Omental fat pad (tissue), 4 donors: ENCODE measurements around the gene CASKIN2. TPM values are rescaled to one million over a fixed set of nuclear protein-coding genes. Genes with fewer than 3 reads are reported as not detected.

Source experiments
- ATAC-seq: fragments of 150-250 bp; one replicate; pipeline ENCODE4 v1.9.1; 2016; ENCODE audit warnings: mild to moderate bottlenecking, moderate library complexity; ENCODE audit not compliant: low FRiP score
- DNase-seq: peaks from one replicate; pipeline ENCODE4 v3.0.0-alpha.2; 2019; ENCODE audit warnings: low spot score
- total RNA-seq, 4 donors: library from RNA; depleted of rRNA; stranded (reverse); fragments of >200 nt; gene quantifications; one replicate each; pipeline ENCODE4 v1.1.0, GENCODE V29; 2016
- TF ChIP-seq, protein P1 (sequence below), 3 donors: fragments of 450-650 bp; IDR thresholded peaks; one replicate each; pipeline ENCODE4 v1.5.1; 2016 to 2017; ENCODE audit warnings: antibody characterized with exemption in 3 of 3, mild to moderate bottlenecking in 3 of 3, moderate library complexity in 2 of 3

CASKIN2 gene
- total RNA-seq, 4 donors from 2014 or later = 6.7 to 61.5 (median 23.9) TPM

DNA sequence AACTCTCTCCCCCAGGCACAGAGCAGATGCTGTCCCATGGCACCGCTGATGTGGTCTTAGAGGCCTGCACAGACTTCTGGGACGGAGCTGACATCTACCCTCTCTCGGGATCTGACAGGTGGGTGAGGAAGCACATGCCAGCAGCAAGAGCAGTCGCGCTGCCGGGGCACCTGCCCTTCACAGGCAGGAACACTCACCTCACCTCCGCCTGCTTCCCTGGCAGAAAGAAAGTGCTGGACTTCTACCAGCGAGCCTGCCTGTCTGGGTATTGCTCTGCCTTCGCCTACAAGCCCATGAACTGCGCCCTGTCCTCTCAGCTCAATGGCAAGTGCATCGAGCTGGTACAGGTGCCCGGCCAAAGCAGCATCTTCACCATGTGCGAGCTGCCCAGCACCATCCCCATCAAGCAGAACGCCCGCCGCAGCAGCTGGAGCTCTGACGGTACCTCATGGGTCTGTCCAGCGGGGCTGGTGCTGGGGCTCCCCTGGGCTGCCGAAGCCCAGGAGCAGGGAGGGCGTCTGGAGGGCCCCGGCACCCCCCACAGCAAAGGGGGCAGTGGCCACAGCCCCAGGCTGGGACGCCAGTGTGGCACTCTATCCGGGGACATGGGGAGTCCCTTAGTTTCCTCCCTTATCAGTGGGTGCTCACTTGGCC is 21.7 kb downstream of the CASKIN2 start:
- ATAC-seq (no peak), DNase-seq (no peak)
- TF ChIP-seq, protein P1, sequence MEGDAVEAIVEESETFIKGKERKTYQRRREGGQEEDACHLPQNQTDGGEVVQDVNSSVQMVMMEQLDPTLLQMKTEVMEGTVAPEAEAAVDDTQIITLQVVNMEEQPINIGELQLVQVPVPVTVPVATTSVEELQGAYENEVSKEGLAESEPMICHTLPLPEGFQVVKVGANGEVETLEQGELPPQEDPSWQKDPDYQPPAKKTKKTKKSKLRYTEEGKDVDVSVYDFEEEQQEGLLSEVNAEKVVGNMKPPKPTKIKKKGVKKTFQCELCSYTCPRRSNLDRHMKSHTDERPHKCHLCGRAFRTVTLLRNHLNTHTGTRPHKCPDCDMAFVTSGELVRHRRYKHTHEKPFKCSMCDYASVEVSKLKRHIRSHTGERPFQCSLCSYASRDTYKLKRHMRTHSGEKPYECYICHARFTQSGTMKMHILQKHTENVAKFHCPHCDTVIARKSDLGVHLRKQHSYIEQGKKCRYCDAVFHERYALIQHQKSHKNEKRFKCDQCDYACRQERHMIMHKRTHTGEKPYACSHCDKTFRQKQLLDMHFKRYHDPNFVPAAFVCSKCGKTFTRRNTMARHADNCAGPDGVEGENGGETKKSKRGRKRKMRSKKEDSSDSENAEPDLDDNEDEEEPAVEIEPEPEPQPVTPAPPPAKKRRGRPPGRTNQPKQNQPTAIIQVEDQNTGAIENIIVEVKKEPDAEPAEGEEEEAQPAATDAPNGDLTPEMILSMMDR (IDR thresholded peaks at IDR 0.05) = no peak

DNA sequence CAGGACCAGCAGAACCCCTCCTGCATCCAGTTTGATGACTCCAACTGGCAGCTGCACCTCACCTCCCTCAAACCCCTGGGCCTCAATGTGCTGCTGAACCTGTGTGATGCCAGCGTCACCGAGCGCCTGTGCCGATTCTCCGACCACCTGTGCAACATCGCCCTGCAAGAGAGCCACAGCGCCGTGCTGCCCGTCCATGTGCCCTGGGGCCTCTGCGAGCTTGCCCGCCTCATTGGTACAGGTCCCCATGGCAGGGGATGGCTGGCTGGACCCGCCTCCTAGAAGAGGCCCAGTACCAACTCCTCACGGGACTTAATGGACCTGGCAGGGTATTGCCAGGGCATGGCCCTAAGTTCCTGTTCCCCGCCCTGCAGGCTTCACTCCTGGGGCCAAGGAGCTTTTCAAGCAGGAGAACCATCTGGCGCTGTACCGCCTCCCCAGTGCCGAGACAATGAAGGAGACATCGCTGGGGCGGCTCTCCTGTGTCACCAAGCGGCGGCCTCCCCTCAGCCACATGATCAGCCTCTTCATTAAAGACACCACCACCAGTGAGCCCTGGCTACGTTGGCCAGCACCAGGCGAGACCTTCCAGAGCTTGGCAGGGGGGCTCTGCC is 22.7 kb downstream of the CASKIN2 start:
- DNase-seq (no peak), ATAC-seq (no peak)
- TF ChIP-seq, protein P1 (IDR thresholded peaks at IDR 0.05) = no peak

DNA sequence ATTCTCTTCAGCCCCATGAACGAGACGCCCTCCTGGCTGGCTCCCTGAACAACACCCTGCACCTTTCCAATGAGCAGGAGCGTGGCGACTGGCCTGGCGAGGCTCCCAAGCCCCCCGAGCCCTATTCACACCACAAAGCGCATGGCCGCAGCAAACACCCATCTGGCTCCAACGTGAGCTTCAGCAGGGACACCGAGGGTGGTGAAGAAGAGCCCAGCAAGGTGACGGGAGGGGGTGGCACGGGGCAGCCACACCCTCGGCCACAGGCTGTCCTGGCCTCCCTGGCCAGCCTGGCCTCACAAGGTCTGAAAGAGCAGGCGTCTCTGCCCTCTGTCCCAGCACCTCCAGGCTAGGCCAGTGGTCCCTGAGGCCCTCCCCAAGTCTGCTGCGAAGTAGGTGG is 23.7 kb downstream of the CASKIN2 start:
- ATAC-seq (no peak), DNase-seq (no peak)
- TF ChIP-seq, protein P1 (IDR thresholded peaks at IDR 0.05) = no peak

DNA sequence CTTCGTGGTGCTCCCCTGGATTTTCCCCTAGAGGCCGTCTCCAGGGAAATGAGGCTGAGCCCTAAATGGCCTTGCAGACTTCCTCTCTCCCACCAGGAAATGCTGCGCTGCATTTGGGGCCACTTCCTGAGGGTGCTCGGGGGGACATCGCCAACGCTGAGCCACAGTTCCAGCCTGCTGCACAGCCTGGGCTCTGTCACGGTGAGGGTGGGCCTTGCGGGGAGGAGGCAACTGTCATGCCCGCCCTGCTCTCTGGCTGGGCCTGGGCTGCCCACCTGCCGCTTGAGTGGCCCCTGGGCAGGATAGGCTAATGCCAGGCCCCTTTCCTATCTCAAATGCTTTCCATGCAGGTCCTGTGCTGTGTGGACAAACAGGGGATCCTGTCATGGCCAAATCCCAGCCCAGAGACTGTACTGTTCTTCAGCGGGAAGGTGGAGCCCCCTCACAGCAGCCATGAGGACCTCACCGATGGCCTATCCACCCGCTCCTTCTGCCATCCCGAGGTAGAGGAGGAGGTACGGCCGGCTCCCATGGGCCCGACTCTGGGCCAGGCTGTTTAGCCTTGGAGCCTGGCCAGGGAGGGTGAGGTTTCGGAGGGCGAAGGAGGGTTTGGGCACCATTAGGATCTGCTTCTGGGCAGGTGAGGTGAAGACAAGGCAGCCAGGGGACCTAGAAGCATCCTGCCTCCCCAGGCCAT is 24.2 kb downstream of the CASKIN2 start:
- no peak for DNase-seq
- ATAC-seq = no peak

DNA sequence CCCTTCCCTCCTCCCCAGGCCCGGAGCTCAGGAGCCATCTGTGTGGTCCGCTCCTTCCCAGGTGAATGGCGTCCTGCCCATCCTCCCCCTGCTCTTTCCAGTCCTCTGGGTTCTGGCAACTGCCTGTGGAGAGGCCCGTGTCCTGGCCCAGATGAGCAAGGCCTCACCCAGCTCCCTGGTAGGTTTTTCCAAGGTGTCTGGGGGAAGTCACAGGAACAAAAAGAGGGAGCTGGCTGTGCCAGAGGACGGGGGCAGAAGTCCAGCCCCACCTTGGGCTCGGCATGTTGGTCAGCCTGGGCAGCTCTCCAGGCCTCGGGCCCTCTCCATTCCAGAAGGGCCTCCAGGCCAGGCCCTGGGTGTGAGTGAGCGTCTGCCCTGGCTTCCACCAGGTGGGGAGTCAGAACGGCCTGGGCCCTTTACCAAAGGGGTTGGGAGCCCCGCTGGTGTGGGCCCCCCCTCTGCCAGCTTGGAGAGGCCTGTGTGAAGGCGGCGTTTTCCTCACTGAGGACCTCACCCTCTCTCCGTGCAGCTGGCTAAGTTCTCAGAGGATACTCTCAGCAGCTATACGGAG is 25.1 kb downstream of the CASKIN2 start:
- TF ChIP-seq, protein P1 (IDR thresholded peaks at IDR 0.05) = no peak
- DNase-seq (no peak), ATAC-seq (no peak)

More for the DNA sequence above, 24.2 kb downstream of the CASKIN2 start:
- TF ChIP-seq, protein P1 (IDR thresholded peaks at IDR 0.05) = no peak

DNA sequence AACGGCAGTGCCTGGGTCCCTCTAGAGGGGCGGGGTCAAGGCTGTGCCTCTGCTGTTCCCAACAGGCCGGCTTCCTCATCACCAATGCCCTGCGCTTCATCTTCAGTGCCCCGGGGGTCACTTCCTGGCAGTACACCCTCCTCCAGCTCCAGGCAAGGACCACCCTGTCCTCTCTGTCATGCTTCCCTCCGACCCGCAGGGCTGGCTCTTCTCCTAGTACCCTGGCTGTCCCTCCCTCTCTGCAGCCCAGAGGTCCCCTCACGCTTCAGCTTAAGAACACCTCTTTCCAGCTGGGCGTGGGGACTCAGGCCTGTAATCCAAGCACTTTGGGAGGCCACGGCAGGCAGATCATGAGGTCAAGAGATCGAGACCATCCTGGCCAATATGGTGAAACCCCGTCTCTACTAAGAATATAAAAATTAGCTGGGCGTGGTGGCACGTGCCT is 25.8 kb downstream of the CASKIN2 start:
- DNase-seq (no peak), ATAC-seq (no peak)
- TF ChIP-seq, protein P1 (IDR thresholded peaks at IDR 0.05) = no peak
